Caco-2 (cell line): ENCODE measurements around the gene PPIE. TPM values are rescaled to one million over a fixed set of nuclear protein-coding genes. Genes with fewer than 3 reads are reported as not detected.

Experiments used
- BruUV-seq: library from RNA; stranded (reverse); fragments of 400-500 nt; replicated peaks from 2 replicates; lab custom pipeline; 2021; lab: Mats Ljungman, UMichigan
- CTCF ChIA-PET: fragments of 300-600 bp; sonication (Branson Sonifier 250); formaldehyde crosslinking; loops from one replicate; lab custom pipeline; 2022; ENCODE audit warnings: antibody characterized with exemption; lab: Charles Lee
- POLR2A ChIA-PET: fragments of 300-600 bp; sonication (Branson Sonifier 250); formaldehyde crosslinking; loops from one replicate; lab custom pipeline; 2022; ENCODE audit warnings: antibody characterized with exemption; lab: Charles Lee
- DNase-seq, 2 experiments: peaks; one replicate each; pipeline versions ENCODE4 v3.0.0 to v3.0.0-alpha.2; 2020 to 2022
- H3K27me3 ChIP-seq: replicated peaks from 2 replicates; pipeline ENCODE4 v1.6.0; 2011; ENCODE audit warnings: low read length; ENCODE audit not compliant: control insufficient read depth, insufficient read depth
- H3K36me3 ChIP-seq: 2 replicates; pipeline ENCODE4 v1.5.1; 2011; ENCODE audit warnings: low read length; ENCODE audit not compliant: control insufficient read depth, insufficient read depth
- H3K4me1 ChIP-seq: fragments of 250-450 bp; sonication (Bioruptor Pico); 2 replicates; pipeline ENCODE4 v1.5.1; 2020; ENCODE audit warnings: mild to moderate bottlenecking
- H3K4me3 ChIP-seq: 2 replicates; pipeline ENCODE4 v1.5.1; 2011; ENCODE audit warnings: low read depth, mild to moderate bottlenecking, control low read depth, low read length
- H3K9me3 ChIP-seq: fragments of 250-450 bp; sonication (Bioruptor Pico); 2 replicates; pipeline ENCODE4 v1.5.1; 2020; ENCODE audit warnings: mild to moderate bottlenecking, moderate library complexity
- H3K27ac Mint-ChIP-seq: one replicate; pipeline ENCODE4 v1.8.0; 2022; ENCODE audit warnings: mixed read lengths; ENCODE audit not compliant: unreplicated experiment
- H3K27me3 Mint-ChIP-seq: one replicate; pipeline ENCODE4 v1.8.0; 2022; ENCODE audit warnings: mixed read lengths; ENCODE audit not compliant: insufficient read depth, unreplicated experiment
- H3K36me3 Mint-ChIP-seq: one replicate; pipeline ENCODE4 v1.8.0; 2022; ENCODE audit warnings: mild to moderate bottlenecking, mixed read lengths; ENCODE audit not compliant: insufficient read depth, unreplicated experiment
- H3K4me1 Mint-ChIP-seq: one replicate; pipeline ENCODE4 v1.8.0; 2022; ENCODE audit warnings: low read depth, mixed read lengths; ENCODE audit not compliant: unreplicated experiment
- H3K4me3 Mint-ChIP-seq: one replicate; pipeline ENCODE4 v1.8.0; 2022; ENCODE audit warnings: mild to moderate bottlenecking, moderate library complexity, mixed read lengths; ENCODE audit not compliant: unreplicated experiment
- H3K9me3 Mint-ChIP-seq: one replicate; pipeline ENCODE4 v1.8.0; 2022; ENCODE audit warnings: mixed read lengths; ENCODE audit not compliant: unreplicated experiment
- intact Hi-C: fragments of 100-400 bp; cut with micrococcal nuclease; formaldehyde crosslinking; loops from one replicate; pipeline ENCODE4 v1.10.0; 2022; ENCODE audit not compliant: unreplicated experiment
- total RNA-seq: library from RNA; stranded (reverse); gene quantifications from 2 replicates; pipeline ENCODE4 v1.2.3, GENCODE V29; 2022
- TF ChIP-seq, protein P1 (sequence below), 2 experiments: fragments of 200-600 bp in 1 of 2; IDR thresholded peaks; 1 replicate in 1 of 2; 2 replicates in 1 of 2; pipeline versions ENCODE4 v1.5.1 to v1.8.0; 2011 to 2022; ENCODE audit warnings: antibody characterized with exemption in 1 of 2, control low read depth in 1 of 2, inconsistent platforms in 1 of 2, low read depth in 1 of 2, low read length in 1 of 2, mild to moderate bottlenecking in 1 of 2, moderate library complexity in 1 of 2; ENCODE audit not compliant: insufficient read depth in 1 of 2, severe bottlenecking in 1 of 2, unreplicated experiment in 1 of 2

PPIE gene
- total RNA-seq, 1 experiment from 2014 or later, result 39.2 TPM

DNA sequence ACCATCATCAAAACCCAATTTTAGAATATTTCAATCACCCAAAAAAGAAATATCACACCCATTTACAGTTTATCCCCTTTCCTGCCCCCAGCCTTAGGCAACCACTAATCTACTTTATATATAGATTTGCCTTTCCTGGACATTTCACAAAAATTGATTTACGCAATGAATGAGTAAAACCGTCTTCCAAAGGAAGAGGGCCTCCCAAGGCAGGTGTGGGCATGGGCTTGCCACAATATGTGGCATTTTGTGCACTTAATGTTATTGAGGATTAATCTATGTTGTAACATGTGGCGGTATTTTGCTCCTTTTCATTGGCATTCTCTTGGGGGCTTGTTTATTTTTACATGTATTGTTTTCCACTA lies 61.8 kb downstream of the PPIE start:
- Mint-ChIP-seq H3K36me3 (no peaks in the 10 kb centered on the region), H3K27ac (no peak overlapping the region), H3K9me3 (no peaks in the 10 kb centered on the region), H3K27me3 (no peaks in the 10 kb centered on the region), H3K4me3 (no peak overlapping the region), H3K4me1 (no peaks in the 10 kb centered on the region)
- Histone ChIP-seq H3K36me3 (no peaks in the 10 kb centered on the region), H3K27me3 (no peaks in the 10 kb centered on the region), H3K4me3 (no peak overlapping the region), H3K4me1 (peaks cover 16% of the 10 kb centered on the region), H3K9me3 (no peaks in the 10 kb centered on the region)
- BruUV-seq, result no TSS peak
- TF ChIP-seq, protein P1, sequence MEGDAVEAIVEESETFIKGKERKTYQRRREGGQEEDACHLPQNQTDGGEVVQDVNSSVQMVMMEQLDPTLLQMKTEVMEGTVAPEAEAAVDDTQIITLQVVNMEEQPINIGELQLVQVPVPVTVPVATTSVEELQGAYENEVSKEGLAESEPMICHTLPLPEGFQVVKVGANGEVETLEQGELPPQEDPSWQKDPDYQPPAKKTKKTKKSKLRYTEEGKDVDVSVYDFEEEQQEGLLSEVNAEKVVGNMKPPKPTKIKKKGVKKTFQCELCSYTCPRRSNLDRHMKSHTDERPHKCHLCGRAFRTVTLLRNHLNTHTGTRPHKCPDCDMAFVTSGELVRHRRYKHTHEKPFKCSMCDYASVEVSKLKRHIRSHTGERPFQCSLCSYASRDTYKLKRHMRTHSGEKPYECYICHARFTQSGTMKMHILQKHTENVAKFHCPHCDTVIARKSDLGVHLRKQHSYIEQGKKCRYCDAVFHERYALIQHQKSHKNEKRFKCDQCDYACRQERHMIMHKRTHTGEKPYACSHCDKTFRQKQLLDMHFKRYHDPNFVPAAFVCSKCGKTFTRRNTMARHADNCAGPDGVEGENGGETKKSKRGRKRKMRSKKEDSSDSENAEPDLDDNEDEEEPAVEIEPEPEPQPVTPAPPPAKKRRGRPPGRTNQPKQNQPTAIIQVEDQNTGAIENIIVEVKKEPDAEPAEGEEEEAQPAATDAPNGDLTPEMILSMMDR (IDR thresholded peaks at IDR 0.05; ENCODE audit: insufficient read depth in 1 of 2, low read depth in 1 of 2, low read length in 1 of 2, severe bottlenecking in 1 of 2, unreplicated experiment in 1 of 2), result no peak
- CTCF ChIA-PET, result interaction anchor here (0.7 to 0.8 kb wide), 2 partner anchors 61 to 194 kb away, joined by 4 to 6 read pairs; partner anchors contain the start of gene PPIE
- DNase-seq, result no peak
- intact Hi-C loops, result no loop called here
- POLR2A ChIA-PET, result interaction anchor here (1.0 kb wide), 1 partner anchor 62 kb away, joined by 5 read pairs; the partner anchor contains the start of gene PPIE

DNA sequence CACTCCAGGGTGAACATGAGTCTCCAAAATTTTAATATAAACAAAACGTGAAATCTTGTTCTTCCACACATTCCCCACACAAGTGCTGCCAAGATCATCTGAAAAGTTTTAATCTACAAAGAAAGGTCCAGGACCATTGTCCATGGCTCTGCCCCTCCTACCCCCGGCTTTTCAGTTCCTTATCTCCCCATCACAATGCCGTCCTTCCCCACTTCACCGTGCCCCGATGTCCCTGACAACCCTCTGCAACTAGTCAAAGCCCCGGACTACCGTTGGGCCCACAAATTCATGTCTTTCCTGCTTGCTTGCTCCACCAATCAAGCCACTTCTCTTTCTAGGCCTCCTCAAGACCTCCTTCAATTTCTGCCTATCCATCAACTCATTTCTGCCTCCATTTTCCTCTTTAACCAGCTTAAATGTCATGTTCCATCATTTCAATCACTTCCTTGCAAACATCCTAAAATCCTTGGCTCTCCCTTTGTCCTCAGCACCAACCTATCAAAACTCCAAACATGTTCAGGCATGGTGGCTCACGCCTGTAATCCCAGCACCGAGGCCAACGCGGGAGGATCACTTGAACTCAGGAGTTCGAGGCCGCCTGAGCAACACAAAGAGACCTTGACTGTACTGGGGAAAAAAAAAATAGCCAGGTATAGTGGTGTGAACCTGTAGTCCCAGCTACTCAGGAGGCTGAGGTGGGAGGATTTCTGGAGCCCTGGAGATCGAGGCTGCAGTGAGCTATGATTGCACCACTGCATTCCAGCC lies 64.0 kb downstream of the PPIE start:
- no peaks in the 10 kb centered on the region for H3K27me3 ChIP-seq
- ChIA-PET CTCF (no interaction called here), POLR2A (no interaction called here)
- BruUV-seq, result no TSS peak
- TF ChIP-seq, protein P1 (IDR thresholded peaks at IDR 0.05; ENCODE audit: insufficient read depth in 1 of 2, low read depth in 1 of 2, low read length in 1 of 2, severe bottlenecking in 1 of 2, unreplicated experiment in 1 of 2), result no peak
- H3K9me3 ChIP-seq, result no peaks in the 10 kb centered on the region
- intact Hi-C loops, result no loop called here
- Mint-ChIP-seq H3K36me3 (no peaks in the 10 kb centered on the region), H3K4me3 (no peak overlapping the region), H3K4me1 (no peaks in the 10 kb centered on the region), H3K9me3 (no peaks in the 10 kb centered on the region), H3K27ac (no peak overlapping the region), H3K27me3 (no peaks in the 10 kb centered on the region)
- peaks cover 12% of the 10 kb centered on the region for H3K4me1 ChIP-seq
- DNase-seq, result no peak
- H3K4me3 ChIP-seq, result no peak overlapping the region
- no peaks in the 10 kb centered on the region for H3K36me3 ChIP-seq

DNA sequence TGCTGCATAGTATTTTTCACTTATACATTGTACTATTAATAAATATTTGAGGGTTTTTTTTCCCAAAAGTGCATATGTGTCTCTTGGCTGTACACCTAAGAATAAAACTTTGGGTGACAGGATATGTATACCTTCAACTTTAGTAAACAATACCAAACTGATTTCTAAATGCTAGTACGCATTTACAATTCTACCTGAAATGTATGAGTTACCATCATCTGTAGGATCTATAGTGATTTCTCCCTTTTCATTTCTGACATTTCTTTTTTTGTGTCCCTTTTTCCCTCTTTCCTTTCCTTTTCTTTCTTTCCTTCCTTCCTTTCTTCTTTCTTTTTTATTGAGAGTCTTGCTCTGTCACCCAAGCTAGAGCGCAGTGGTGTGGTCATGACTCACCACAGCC lies 66.7 kb downstream of the PPIE start:
- Histone ChIP-seq H3K4me3 (no peak overlapping the region), H3K4me1 (peaks cover under 1% of the 10 kb centered on the region; the same call in 1 of the 2 replicates), H3K9me3 (no peaks in the 10 kb centered on the region), H3K36me3 (no peaks in the 10 kb centered on the region), H3K27me3 (no peaks in the 10 kb centered on the region)
- Mint-ChIP-seq H3K27ac (no peak overlapping the region), H3K27me3 (no peaks in the 10 kb centered on the region), H3K9me3 (no peaks in the 10 kb centered on the region), H3K36me3 (no peaks in the 10 kb centered on the region), H3K4me1 (no peaks in the 10 kb centered on the region), H3K4me3 (no peak overlapping the region)
- ChIA-PET CTCF (no interaction called here), POLR2A (no interaction called here)
- DNase-seq, result no peak
- intact Hi-C loops, result no loop called here
- TF ChIP-seq, protein P1 (IDR thresholded peaks at IDR 0.05; ENCODE audit: insufficient read depth in 1 of 2, low read depth in 1 of 2, low read length in 1 of 2, severe bottlenecking in 1 of 2, unreplicated experiment in 1 of 2), result no peak
- no TSS peak for BruUV-seq
